AG10803 (cell line): ENCODE results near the gene CRYBA4.

Source experiments
- DNase-seq: peaks from one replicate; pipeline ENCODE4 v3.0.0; 2010; ENCODE audit warnings: low read depth
- H3K4me3 ChIP-seq: 2 replicates; pipeline ENCODE4 v1.5.1; 2011; ENCODE audit warnings: mild to moderate bottlenecking, low read length, control low read depth
- CTCF ChIP-seq: conservative IDR thresholded peaks from 2 replicates; pipeline ENCODE4 v1.5.1; 2011; ENCODE audit warnings: mild to moderate bottlenecking, low read length, control low read depth, inconsistent platforms

The CRYBA4 gene

GRCh38 chr22:26587991-26588613, 33.7 kb upstream of the CRYBA4 start:
- H3K4me3 ChIP-seq = no peak overlapping the region
- TF ChIP-seq CTCF = no peak
- peak; percentile 68 for DNase-seq

GRCh38 chr22:26588729-26589366, 32.9 kb upstream of the CRYBA4 start:
- peak overlapping the region; percentile 85 for H3K4me3 ChIP-seq
- no peak for DNase-seq
- TF ChIP-seq CTCF = no peak

DNA sequence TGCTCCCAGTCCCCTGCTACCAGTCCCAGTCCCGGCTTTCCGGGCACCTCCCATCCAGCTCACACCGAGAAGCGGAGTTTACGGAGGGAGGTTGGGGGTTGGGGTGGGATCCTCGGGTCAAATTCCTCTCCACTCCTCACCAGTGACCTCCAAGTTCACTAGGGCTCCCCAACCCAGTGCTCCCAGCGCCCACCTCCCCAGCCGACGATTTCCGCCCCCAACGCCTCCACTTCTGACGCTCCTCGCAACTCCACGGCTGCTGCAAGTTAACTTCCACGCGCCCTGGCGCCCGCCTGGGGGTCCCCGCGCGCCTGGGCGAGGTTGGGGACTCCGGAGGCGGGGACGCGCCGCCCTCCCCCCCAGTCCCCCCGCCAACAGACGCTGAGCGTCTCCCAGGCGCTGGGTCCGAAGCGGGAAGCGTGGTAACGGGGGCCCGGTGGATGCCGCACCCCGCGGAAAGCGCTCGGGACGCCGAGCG, 32.4 kb upstream of the CRYBA4 start:
- H3K4me3 ChIP-seq = peak overlapping the region; percentile 85
- DNase-seq = peak; percentile 34
- no peak for TF ChIP-seq CTCF

DNA sequence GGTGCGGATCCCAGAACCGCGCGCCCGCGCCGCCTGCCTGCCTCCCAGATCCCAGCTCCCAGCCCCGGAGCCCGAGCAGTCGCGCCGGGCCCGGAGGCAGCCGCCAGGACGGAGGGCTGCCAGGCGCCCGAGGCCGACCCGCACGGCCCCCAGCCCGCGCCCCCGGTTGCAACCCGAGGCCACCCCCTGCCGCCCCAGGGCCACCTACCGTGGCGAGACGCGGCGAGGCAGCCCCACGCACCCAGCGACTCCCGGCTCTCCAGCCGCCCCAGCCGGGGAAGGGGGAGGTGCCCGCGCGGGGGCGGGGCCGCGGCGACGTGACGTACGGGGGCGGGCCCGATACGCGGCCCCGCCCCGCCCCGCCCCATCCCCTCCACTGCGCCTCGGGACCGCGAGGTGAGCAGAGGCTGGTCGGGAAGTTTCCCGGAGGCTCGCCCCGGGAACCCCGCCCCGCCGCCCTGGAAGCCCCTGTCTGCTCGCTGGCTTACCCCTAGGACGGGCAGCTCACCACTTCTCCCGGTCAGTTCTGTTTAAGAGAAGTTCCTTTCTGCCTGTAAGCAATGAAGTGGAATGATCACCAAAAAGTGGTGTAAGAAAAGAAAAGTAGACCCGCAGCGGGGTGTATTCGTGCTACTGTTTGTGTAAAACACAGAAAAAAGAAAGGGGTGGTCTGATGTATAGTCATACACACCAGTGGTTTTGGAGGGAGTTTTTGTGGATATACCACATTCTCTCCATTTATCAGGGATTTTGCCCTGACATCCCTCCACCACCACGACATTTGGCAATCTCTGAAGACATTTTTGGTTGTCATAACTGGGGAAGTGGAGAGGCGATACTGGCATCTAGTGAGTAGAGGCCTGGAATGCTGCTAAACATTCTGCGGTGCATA, 31.7 kb upstream of the CRYBA4 start, which contains the start of gene TPST2:
Gene TPST2 (minus strand): TSS at position 288 of the 892 bp plus-strand sequence. CDS start 48,502 bp downstream, outside the sequence.
- peak within 1 kb of the TSS; percentile 85 for H3K4me3 ChIP-seq
- peak; percentile 69 for DNase-seq
- no peak for TF ChIP-seq CTCF

GRCh38 chr22:26592421-26592891, 29.3 kb upstream of the CRYBA4 start:
- no peak overlapping the region for H3K4me3 ChIP-seq
- no peak for DNase-seq
- TF ChIP-seq CTCF = no peak

GRCh38 chr22:26593763-26594162, 28.0 kb upstream of the CRYBA4 start:
- H3K4me3 ChIP-seq = no peak overlapping the region
- TF ChIP-seq CTCF = no peak
- no peak for DNase-seq
